Hematopoietic multipotent progenitor cell treated with erythropoietin and hydrocortisone succinate and interleukin-3 and kit ligand, for 15 days (in vitro differentiated cells): ENCODE data around the gene KCNAB1.

ENCODE experiments used
- DNase-seq: peaks from one replicate; pipeline ENCODE4 v3.0.0-alpha.2; 2015; ENCODE audit warnings: low spot score

KCNAB1 gene

GRCh38 chr3:156412600-156412999 is 292.2 kb downstream of the KCNAB1 start:
- DNase-seq, result no peak

DNA sequence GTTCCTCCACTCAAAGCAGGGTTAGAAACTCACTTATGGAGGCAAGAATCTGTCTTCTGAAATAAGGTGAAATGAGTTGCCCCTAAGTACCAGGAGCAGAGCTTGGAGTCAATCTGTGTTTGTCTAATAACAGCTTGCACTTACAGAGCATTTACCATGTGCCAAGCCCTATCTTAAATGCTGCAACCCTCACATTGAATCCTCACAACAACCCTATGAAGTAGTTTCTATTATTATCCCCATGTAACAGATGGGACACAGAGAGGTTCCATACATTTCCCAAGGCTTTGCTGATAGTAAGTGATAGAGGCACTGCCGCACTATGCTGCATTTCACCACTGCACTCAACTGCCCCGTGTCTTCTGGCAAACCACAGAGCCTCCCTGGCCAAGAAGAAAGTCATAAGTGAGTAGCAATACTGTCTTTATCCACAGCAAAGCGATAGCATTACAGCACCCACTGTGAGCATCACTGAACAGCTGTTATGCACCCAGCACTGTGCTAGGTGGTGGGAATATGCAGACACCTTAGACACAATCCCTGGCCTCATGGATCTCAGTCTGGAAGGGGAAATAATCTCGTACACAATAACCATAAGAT is 293.0 kb downstream of the KCNAB1 start:
- DNase-seq, result no peak

GRCh38 chr3:156416846-156417558 is 296.6 kb downstream of the KCNAB1 start:
- no peak for DNase-seq

GRCh38 chr3:156417559-156418132 is 297.3 kb downstream of the KCNAB1 start:
- DNase-seq, result no peak

- DNase-seq, result no peak
Observed at GRCh38 chr3:156418428-156418827, 298.1 kb downstream of the KCNAB1 start.

DNA sequence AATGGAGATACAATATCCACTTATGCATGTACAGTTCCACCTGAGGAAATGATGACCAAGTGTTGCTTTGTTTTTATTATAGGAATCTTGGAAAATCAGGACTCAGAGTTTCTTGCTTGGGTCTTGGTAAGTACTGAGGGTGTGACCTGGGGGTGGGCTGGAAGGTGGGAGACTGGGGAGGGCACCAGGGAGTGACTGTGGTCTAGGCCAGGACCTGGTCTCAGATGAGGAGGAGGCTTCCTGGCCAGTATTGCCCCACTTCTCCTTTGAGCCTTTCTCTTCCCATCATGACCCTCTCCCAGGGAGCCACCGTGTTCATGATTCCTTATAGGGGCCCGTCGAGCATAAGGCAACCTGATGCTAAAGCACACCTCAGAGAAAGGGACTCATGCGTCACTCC is 301.2 kb downstream of the KCNAB1 start:
- DNase-seq, result no peak

DNA sequence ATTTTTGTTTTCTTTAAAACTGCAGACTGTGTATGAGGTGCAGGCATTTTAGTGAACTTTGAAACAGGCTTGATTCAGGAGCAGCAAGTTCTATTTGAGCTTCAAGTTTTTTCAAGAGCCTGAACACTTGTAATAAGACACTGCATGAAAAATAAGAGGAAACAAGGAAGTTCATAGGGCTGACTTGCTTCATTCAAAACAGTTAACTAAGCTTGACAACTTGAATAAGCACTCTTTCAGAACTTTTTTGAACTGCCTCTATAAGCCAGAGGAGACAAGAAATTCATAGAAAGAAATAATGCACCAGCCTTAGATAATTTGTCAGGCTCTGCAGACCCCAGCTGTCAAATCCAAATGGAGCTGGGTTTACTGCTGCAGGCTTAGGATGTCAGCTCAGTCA is 304.4 kb downstream of the KCNAB1 start:
- DNase-seq, result no peak

DNA sequence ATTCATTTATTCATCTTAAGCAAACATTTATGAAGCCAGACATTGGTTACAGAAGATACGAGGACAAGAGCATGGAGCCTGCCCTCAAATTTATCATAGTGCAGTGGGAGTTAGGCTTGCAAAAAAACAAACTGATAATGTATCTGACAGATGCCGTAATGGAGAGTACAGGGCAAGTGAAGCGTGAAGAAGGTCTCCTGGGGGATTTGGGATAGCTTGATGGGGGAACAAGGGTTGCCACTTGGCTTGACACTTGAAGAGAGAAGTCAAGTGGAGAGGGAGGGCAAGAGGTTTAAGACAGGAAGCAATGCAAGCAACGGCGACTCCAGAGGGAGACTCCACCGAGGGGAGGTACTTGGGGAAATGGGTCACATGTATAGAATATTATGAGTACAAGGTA is 305.3 kb downstream of the KCNAB1 start:
- DNase-seq, result no peak

- DNase-seq, result no peak
Observed at GRCh38 chr3:156429125-156429524, 308.7 kb downstream of the KCNAB1 start.

- DNase-seq, result no peak
Observed at GRCh38 chr3:156431334-156432124, 311.2 kb downstream of the KCNAB1 start.

GRCh38 chr3:156432563-156432962 is 312.2 kb downstream of the KCNAB1 start:
- DNase-seq, result no peak

- DNase-seq, result no peak
Observed at GRCh38 chr3:156433138-156433537, 312.8 kb downstream of the KCNAB1 start.

DNA sequence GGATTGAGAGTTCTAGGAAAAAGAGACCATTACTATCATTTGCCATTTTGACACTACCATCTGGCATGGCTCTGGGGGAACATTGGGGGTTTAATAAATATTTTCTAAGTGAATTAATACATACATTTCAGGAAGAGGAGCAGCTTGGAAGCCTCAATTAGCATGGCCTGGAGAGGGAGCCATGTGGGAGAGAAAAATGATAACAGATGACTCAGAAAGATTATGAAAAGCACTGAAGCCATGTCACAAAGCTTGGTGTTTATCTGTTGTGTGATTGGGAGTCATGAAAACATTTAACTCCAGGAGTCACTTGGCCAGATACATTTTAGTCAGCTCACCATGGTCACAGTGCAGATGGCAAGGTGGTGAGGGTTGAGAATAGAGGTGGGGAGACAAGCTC is 313.5 kb downstream of the KCNAB1 start:
- DNase-seq, result no peak

DNA sequence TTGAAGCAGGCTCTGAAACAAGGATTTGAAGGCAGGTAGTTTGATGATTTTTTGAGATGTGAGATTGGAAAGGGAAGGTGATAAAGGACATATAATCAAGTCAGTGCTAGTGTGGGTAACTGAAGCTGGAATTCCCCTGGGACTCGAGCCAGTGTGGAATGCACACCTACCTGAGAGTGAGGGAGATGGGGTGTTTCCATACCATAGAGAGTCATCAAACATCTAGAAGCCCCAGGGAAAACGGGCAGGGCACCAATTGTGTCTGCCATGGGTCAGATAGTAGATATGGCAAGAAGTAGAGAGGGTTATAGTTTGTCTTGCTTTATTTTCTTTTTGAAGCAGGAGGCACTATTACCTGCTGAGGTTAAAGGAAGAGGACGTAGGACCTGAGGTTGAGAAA is 314.5 kb downstream of the KCNAB1 start:
- no peak for DNase-seq

GRCh38 chr3:156443079-156443478 is 322.7 kb downstream of the KCNAB1 start:
- no peak for DNase-seq

DNA sequence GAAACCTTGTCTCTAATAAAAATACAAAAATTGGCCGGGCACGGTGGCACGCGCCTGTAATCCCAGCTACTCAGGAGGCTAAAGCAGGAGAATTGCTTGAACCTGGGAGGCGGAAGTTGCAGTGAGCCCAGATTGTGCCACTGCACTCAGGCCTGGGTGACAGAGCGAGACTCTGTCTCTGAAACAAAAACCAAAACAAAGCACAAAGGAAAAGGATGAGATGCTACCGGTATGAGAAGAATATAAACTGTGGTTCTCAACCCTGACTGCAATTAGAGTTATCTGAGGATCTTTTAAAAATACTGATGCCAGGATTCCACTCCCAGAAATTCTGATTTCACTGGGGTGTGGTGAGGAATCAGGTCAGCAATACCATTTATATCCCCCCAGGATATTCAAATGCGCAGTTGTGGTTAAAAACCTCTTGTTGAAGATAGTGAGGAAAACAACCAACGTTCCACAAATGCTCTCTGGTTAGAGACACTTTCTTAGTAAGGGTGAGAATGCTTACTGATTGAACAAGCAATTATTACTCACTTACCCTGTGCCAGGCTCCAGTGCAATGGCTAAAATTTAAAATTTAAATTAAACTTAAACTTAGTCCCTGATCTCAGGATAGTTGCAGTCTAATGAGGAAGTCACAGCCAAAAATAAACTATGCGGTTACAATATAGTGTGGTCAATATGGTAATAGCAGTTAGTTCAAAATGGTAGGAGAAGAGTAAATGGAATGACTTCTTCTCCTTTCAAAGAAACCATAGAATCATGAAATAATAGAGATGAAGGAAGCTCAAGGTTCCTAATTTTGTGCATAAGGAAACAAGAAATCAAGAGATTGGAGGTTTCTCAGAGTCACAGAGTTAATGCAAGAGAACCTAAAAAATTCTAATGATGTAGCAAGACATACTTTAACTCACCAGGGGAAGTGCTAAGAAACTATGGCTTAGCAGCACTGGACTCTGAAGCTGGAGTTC is 325.0 kb downstream of the KCNAB1 start:
- DNase-seq, result no peak

DNA sequence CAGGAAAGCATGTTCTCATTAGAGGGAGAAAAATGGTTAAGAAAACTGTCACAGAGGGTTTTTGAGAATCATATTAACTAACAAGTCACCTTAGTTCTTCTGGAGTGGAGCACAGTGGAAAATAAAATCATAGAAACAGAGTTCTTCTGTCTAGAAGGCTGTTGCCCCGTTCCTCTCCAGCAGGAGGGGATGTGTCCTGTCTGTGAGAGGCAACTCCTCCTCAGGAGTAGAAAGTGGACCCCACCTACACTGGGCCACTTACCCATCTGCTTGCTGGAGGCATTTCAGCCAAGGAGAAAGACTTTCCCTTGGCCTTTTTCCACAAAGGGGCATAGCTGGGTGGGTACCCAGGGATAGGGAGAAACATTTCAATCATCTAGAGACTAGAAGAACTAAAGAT is 327.9 kb downstream of the KCNAB1 start:
- DNase-seq, result no peak

GRCh38 chr3:156449710-156450574 is 329.6 kb downstream of the KCNAB1 start:
- no peak for DNase-seq

GRCh38 chr3:156455839-156456238 is 335.5 kb downstream of the KCNAB1 start:
- DNase-seq, result no peak

GRCh38 chr3:156456771-156457224 is 336.4 kb downstream of the KCNAB1 start:
- no peak for DNase-seq

- no peak for DNase-seq
Observed at GRCh38 chr3:156459434-156459833, 339.1 kb downstream of the KCNAB1 start.
